HepG2 (cell line): ENCODE results near the gene COX7A1. TPM values are rescaled to one million over a fixed set of nuclear protein-coding genes. Genes with fewer than 3 reads are reported as not detected.
A peak's percentile ranks its signal among the peaks of the same experiment; 100 is the strongest.

ENCODE experiments used
- ATAC-seq: fragments of 200-7000 bp; cut with Tn5 transposase; 3 replicates; pipeline ENCODE4 v1.9.1; 2020; ENCODE audit warnings: mild to moderate bottlenecking, moderate library complexity
- BruUV-seq: library from RNA; stranded (reverse); fragments of 400-500 nt; replicated peaks from 2 replicates; lab custom pipeline; 2021; lab: Mats Ljungman, UMichigan
- CTCF ChIA-PET: fragments of 300-600 bp; formaldehyde crosslinking; extraction: SDS; loops from one replicate; lab custom pipeline; 2021; ENCODE audit warnings: low total read pairs, inconsistent platforms, low intra/inter-chr PET ratio; lab: Yijun Ruan, JAX
- POLR2A ChIA-PET: fragments of 350-600 bp; sonication (Branson Sonifier 250); formaldehyde crosslinking; loops from one replicate; lab custom pipeline; 2020; ENCODE audit warnings: antibody characterized with exemption, inconsistent platforms; lab: Yijun Ruan, JAX
- DNase-seq: peaks from one replicate; pipeline ENCODE4 v3.0.0-alpha.2; 2015; ENCODE audit warnings: low spot score
- FAIRE-seq: peaks from 3 replicates; lab custom pipeline; 2011; peaks lifted over from hg19 to GRCh38; lab: Jason Lieb, UNC
- H2AFZ ChIP-seq: one replicate; pipeline ENCODE4 v1.6.1; 2011; ENCODE audit warnings: low read length, inconsistent platforms
- H3K27ac ChIP-seq: fragments of 300-600 bp; 3 replicates; pipeline ENCODE4 v1.8.0; 2011; ENCODE audit warnings: mixed run types, mild to moderate bottlenecking, mixed read lengths, low read length, inconsistent platforms; ENCODE audit not compliant: insufficient read depth; ENCODE audit errors: extremely low read length
- H3K27me3 ChIP-seq, 2 experiments: fragments of 200-600 bp in 1 of 2; 2 replicates in 1 of 2; 3 replicates in 1 of 2; pipeline versions ENCODE4 v1.6.0 to v1.8.0; 2011; ENCODE audit warnings: low read length in 2 of 2, mild to moderate bottlenecking in 2 of 2, moderate library complexity in 2 of 2, inconsistent platforms in 1 of 2; ENCODE audit not compliant: insufficient read depth in 2 of 2, control insufficient read depth in 1 of 2
- H3K36me3 ChIP-seq, 2 experiments: fragments of 200-600 bp in 1 of 2; replicated peaks in 1 of 2; 2 replicates in 1 of 2; 3 replicates in 1 of 2; pipeline versions ENCODE4 v1.5.1 to v1.8.0; 2011; ENCODE audit warnings: low read length in 2 of 2, inconsistent platforms in 1 of 2; ENCODE audit not compliant: insufficient read depth in 2 of 2, control insufficient read depth in 1 of 2
- H3K4me1 ChIP-seq: 2 replicates; pipeline ENCODE4 v1.5.1; 2012; ENCODE audit warnings: low read length, inconsistent platforms; ENCODE audit not compliant: insufficient read depth
- H3K4me2 ChIP-seq: 2 replicates; pipeline ENCODE4 v1.6.0; 2011; ENCODE audit warnings: low read depth, low read length, inconsistent platforms
- H3K4me3 ChIP-seq, 3 experiments: fragments of 200-600 bp in 1 of 3; sonication (generic), shearing (Covaris generic) in 1 of 3; replicated peaks in 1 of 3; 2 replicates each; pipeline ENCODE4 v1.5.1; 2011 to 2016; ENCODE audit warnings: low read length in 3 of 3, inconsistent platforms in 2 of 3, low read depth in 2 of 3, mild to moderate bottlenecking in 2 of 3, control low read depth in 1 of 3, mixed read lengths in 1 of 3; ENCODE audit not compliant: insufficient read depth in 1 of 3
- H3K79me2 ChIP-seq: one replicate; pipeline ENCODE4 v1.6.1; 2011; ENCODE audit warnings: low read length, inconsistent platforms; ENCODE audit not compliant: insufficient read depth
- H3K9ac ChIP-seq: 2 replicates; pipeline ENCODE4 v1.6.0; 2011; ENCODE audit warnings: mild to moderate bottlenecking, low read depth, low read length, inconsistent platforms; ENCODE audit not compliant: insufficient read depth
- H3K9me3 ChIP-seq: 2 replicates; pipeline ENCODE4 v1.5.1; 2012; ENCODE audit warnings: mild to moderate bottlenecking, low read length
- H4K20me1 ChIP-seq: 2 replicates; pipeline ENCODE4 v1.6.0; 2011; ENCODE audit warnings: inconsistent platforms, mild to moderate bottlenecking, low read length, moderate library complexity; ENCODE audit not compliant: insufficient read depth
- AGO2 ChIP-seq: fragments of 200-400 bp; formaldehyde crosslinking; optimal IDR thresholded peaks from 2 replicates; pipeline ENCODE3; 2017; ENCODE audit warnings: mild to moderate bottlenecking, low read depth, low read length, moderate library complexity
- ARNTL ChIP-seq: sonication (generic); formaldehyde crosslinking; IDR thresholded peaks from 2 replicates; pipeline ENCODE4 v1.4.0; 2020; ENCODE audit warnings: mild to moderate bottlenecking, missing genetic modification reagents
- CBX5 ChIP-seq: sonication (generic); formaldehyde crosslinking; IDR thresholded peaks from 2 replicates; pipeline ENCODE4 v1.4.0; 2020; ENCODE audit warnings: missing genetic modification reagents, borderline replicate concordance
- FOXA3 ChIP-seq: IDR thresholded peaks from 2 replicates; pipeline ENCODE4 v1.6.1; 2016; ENCODE audit warnings: missing genetic modification reagents, missing compliant biosample characterization
- FOXP4 ChIP-seq: sonication (generic); formaldehyde crosslinking; IDR thresholded peaks from 2 replicates; pipeline ENCODE4 v1.4.0; 2020; ENCODE audit warnings: missing genetic modification reagents
- KDM4B ChIP-seq: sonication (generic); formaldehyde crosslinking; IDR thresholded peaks from 2 replicates; pipeline ENCODE4 v1.4.0; 2020; ENCODE audit warnings: missing genetic modification reagents
- MAFF ChIP-seq: IDR thresholded peaks from 2 replicates; pipeline ENCODE4 v1.6.1; 2011; ENCODE audit warnings: low read depth, low read length, improper control_type of control experiment
- MIER3 ChIP-seq: IDR thresholded peaks from 2 replicates; pipeline ENCODE4 v1.6.1; 2016; ENCODE audit warnings: missing compliant biosample characterization, borderline replicate concordance
- PCBP1 ChIP-seq: fragments of 200-400 bp; formaldehyde crosslinking; IDR thresholded peaks from 2 replicates; pipeline ENCODE4 v1.6.1; 2017; ENCODE audit warnings: mild to moderate bottlenecking, low read depth, low read length, borderline replicate concordance
- RBFOX2 ChIP-seq: fragments of 200-400 bp; formaldehyde crosslinking; IDR thresholded peaks from 2 replicates; pipeline ENCODE4 v1.6.1; 2017; ENCODE audit warnings: low read depth, mild to moderate bottlenecking, low read length
- ZFP82 ChIP-seq: sonication (generic); formaldehyde crosslinking; IDR thresholded peaks from 2 replicates; pipeline ENCODE4 v1.5.1; 2020; ENCODE audit warnings: mild to moderate bottlenecking, missing genetic modification reagents, borderline replicate concordance
- ZNF430 ChIP-seq: sonication (generic); formaldehyde crosslinking; IDR thresholded peaks from 2 replicates; pipeline ENCODE4 v1.9.0; 2021; ENCODE audit warnings: mild to moderate bottlenecking, missing genetic modification reagents
- WGBS: methylation state at CpG from one replicate; pipeline ENCODE4 v1.1.6; 2017; ENCODE audit warnings: low lambda C conversion rate; 5-methylcytosine and 5-hydroxymethylcytosine counted together
- in situ Hi-C: cut with HindIII; loops from 2 replicates; pipeline ENCODE4 v1.10.0; 2017; ENCODE audit warnings: low pct_unique_long_range_greater_than_20kb; ENCODE audit not compliant: extremely low pct_ligation_motif_present
- intact Hi-C: fragments of 100-400 bp; cut with micrococcal nuclease; formaldehyde crosslinking; loops from one replicate; pipeline ENCODE4 v1.10.0; 2022; ENCODE audit not compliant: unreplicated experiment
- polyA plus RNA-seq, 8 experiments: library from polyadenylated mRNA; depleted of rRNA in 3 of 8; stranded (reverse) in 7 of 8; unstranded in 1 of 8; fragments of >200 nt; fragmentation: Illumina TruSeq in 4 of 8; extraction: Trizol in 4 of 8; gene quantifications; 2 replicates each; pipeline versions ENCODE4 v1.2.1 to v1.2.3, GENCODE V29; 2011 to 2016; ENCODE audit warnings: low read depth in 4 of 8, missing spikeins in 1 of 8, mixed read lengths in 1 of 8; ENCODE audit not compliant: insufficient read depth in 1 of 8
- total RNA-seq, 5 experiments: library from RNA; depleted of rRNA; stranded (reverse); fragments of >200 nt; fragmentation: Illumina TruSeq; extraction: Trizol; gene quantifications; 2 replicates each; pipeline ENCODE4 v1.2.3, GENCODE V29; 2016; ENCODE audit warnings: low read depth in 1 of 5
- TF ChIP-seq, protein P1 (sequence below): sonication (generic); formaldehyde crosslinking; IDR thresholded peaks from 2 replicates; pipeline ENCODE4 v1.8.1; 2023; ENCODE audit warnings: missing genetic modification reagents, mild to moderate bottlenecking, borderline replicate concordance

COX7A1 gene
- total and polyA plus RNA-seq, 2 of the 13 experiments (the other 11 are each of a cell fraction or from before 2014, with no cell fraction given): not detected

DNA sequence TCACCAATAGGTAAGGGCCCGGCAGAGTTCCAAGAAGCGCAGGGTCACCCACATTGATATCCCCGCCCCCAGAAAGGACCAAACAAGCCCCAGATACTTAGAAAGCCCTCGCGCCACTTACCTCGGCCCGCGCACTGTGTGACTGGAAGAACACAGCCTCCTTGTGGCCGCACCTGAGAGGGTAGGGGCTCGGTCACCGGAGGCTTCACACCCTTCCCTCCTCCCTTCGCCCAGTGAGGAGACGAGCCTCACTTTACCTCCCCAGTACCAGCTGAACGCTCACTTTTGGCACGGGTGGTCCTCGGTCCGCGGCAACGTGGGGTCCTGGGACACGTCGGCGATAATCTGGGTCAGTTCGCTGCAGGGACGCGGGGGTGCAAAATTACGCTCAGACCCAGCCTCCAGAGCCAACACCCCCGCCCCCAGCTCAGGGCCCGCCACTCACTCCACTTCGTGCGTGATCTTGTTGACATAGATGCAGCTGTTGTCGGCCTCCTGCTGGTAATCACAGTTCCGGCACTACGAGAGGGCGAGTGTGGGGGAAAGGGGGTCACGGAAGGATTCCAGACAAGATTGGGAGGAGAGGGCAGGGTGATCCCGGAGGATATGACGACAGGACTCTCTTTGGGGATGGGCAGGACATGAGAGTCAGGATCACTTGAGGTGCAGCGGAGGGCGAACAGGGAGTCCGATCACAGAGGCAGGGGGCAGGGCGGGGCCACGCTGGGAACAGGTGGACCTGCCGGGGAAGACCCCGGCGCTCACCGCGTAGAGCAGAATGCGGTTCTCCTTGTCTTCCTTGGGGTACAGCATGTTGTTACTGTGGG is 38.1 kb downstream of the COX7A1 start (continued):
- TF ChIP-seq PCBP1: peak; percentile 8; the same call in 1 of the 2 replicates
- TF ChIP-seq, protein P1, sequence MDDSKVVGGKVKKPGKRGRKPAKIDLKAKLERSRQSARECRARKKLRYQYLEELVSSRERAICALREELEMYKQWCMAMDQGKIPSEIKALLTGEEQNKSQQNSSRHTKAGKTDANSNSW (CRISPR knock-in tag): 0 out of 2 replicates have a peak, but pooled peaks have one; percentile 3
- TF ChIP-seq KDM4B (CRISPR knock-in tag): no peak
- TF ChIP-seq ZFP82 (CRISPR knock-in tag): peak; percentile 18; the same call in 1 of the 2 replicates
- TF ChIP-seq AGO2: peak; percentile 15
- TF ChIP-seq ARNTL (CRISPR knock-in tag): no peak
- no peak for TF ChIP-seq MIER3 (CRISPR knock-in tag)
- no peak for TF ChIP-seq MAFF
- no peak for TF ChIP-seq CBX5
- 0 out of 2 replicates have a peak, but pooled peaks have one; percentile 8 for TF ChIP-seq FOXA3 (CRISPR knock-in tag)

- no peak overlapping the region for H3K27ac ChIP-seq
- no peak for DNase-seq
- peaks cover 8 to 15% of the 10 kb centered on the region in 2 experiments; a peak in 2 of 5 replicates for H3K36me3 ChIP-seq
- TF ChIP-seq ZNF430 (CRISPR knock-in tag) (no peak), RBFOX2 (peak; percentile 49; the same call in 1 of the 2 replicates), FOXP4 (CRISPR knock-in tag) (no peak)
- TF ChIP-seq, all 625 proteins: peak for 1
- no TSS peak for BruUV-seq
- peaks cover 30% of the 10 kb centered on the region for H3K4me1 ChIP-seq
- WGBS: 97% methylated on average over 18 of the region's 34 CpGs
- intact Hi-C loops (no loop called here), in situ Hi-C loops (no loop called here)
- peak overlapping the region; percentile 88 for H3K9ac ChIP-seq
- no peak overlapping the region for H2AFZ ChIP-seq
- FAIRE-seq: no peak
- CTCF ChIA-PET: no interaction called here
- H3K4me2 ChIP-seq: peak overlapping the region; percentile 94
- H3K9me3 ChIP-seq: no peaks in the 10 kb centered on the region
- no peaks in the 10 kb centered on the region; a peak in 1 of 5 replicates for H3K27me3 ChIP-seq
- peaks cover 21% of the 10 kb centered on the region for H3K79me2 ChIP-seq
- H3K4me3 ChIP-seq: peak overlapping the region in 2 of 3 experiments; percentile 88 to 93; a peak in 3 of 6 replicates
- POLR2A ChIA-PET: interaction anchor here (1.1 to 2.3 kb wide), 2 partner anchors 15 to 23 kb away, joined by 3 to 33 read pairs; no protein-coding TSS in a partner anchor
- no peaks in the 10 kb centered on the region for H4K20me1 ChIP-seq
- ATAC-seq: no peak
Measured at GRCh38 chr19:36113425-36113824, 38.8 kb downstream of the COX7A1 start.
